Amniotic stem cell (primary cell): Measurements from ENCODE around the gene CABP7.

Experiments used
- DNase-seq: peaks from one replicate; lab custom pipeline; 2025; lab: John Stamatoyannopoulos, UW

The CABP7 gene

GRCh38 chr22:29723766-29724165, 4.0 kb downstream of the CABP7 start:
- DNase-seq, result no peak

- no peak for DNase-seq
Measured at GRCh38 chr22:29724843-29725242, 5.0 kb downstream of the CABP7 start.

- DNase-seq, result no peak
Measured at GRCh38 chr22:29726106-29726505, 6.3 kb downstream of the CABP7 start.

GRCh38 chr22:29726512-29727130, 6.8 kb downstream of the CABP7 start:
- no peak for DNase-seq

- no peak for DNase-seq
Measured at GRCh38 chr22:29727131-29727523, 7.3 kb downstream of the CABP7 start.

- no peak for DNase-seq
Measured at GRCh38 chr22:29729161-29729560, 9.4 kb downstream of the CABP7 start.

- no peak for DNase-seq
Measured at GRCh38 chr22:29731058-29731850, 11.5 kb downstream of the CABP7 start.

GRCh38 chr22:29732883-29733282, 13.1 kb downstream of the CABP7 start:
- no peak for DNase-seq

GRCh38 chr22:29733362-29734201, 13.8 kb downstream of the CABP7 start:
- DNase-seq, result no peak

- no peak for DNase-seq
Measured at GRCh38 chr22:29734406-29734805, 14.6 kb downstream of the CABP7 start.

- DNase-seq, result no peak
Measured at GRCh38 chr22:29734838-29735237, 15.0 kb downstream of the CABP7 start.

GRCh38 chr22:29735416-29735815, 15.6 kb downstream of the CABP7 start:
- no peak for DNase-seq

- DNase-seq, result no peak
Measured at GRCh38 chr22:29737251-29738117, 17.7 kb downstream of the CABP7 start.

GRCh38 chr22:29738118-29738815, 18.5 kb downstream of the CABP7 start:
- DNase-seq, result no peak

GRCh38 chr22:29739346-29739875, 19.6 kb downstream of the CABP7 start:
- no peak for DNase-seq

GRCh38 chr22:29740216-29740615, 20.4 kb downstream of the CABP7 start:
- no peak for DNase-seq

- DNase-seq, result no peak
Measured at GRCh38 chr22:29741926-29742325, 22.1 kb downstream of the CABP7 start.

- no peak for DNase-seq
Measured at GRCh38 chr22:29742326-29742725, 22.5 kb downstream of the CABP7 start.

- DNase-seq, result no peak
Measured at GRCh38 chr22:29744902-29745301, 25.1 kb downstream of the CABP7 start.

- no peak for DNase-seq
Measured at GRCh38 chr22:29747832-29748231, 28.0 kb downstream of the CABP7 start.
